HK-2 (cell line): ENCODE measurements around the gene GAL3ST2.
"Not testable (repeated sequence)": the region's sequence is repeated elsewhere in the genome, so short reads cannot be mapped to it uniquely, and the experiment has no call there.

Source experiments
- DNase-seq: peaks from one replicate; pipeline ENCODE4 v3.0.0-alpha.2; 2018; ENCODE audit not compliant: unreplicated experiment

Gene GAL3ST2

GRCh38 chr2:241820625-241821384 lies 44.2 kb downstream of the GAL3ST2 start:
- no peak for DNase-seq

- DNase-seq: no peak
These were observed 45.0 kb downstream of the GAL3ST2 start for GRCh38 chr2:241821460-241822263.

GRCh38 chr2:241822264-241822623 lies 45.6 kb downstream of the GAL3ST2 start:
- no peak for DNase-seq

- DNase-seq: not testable (repeated sequence)
These were observed 47.2 kb downstream of the GAL3ST2 start for GRCh38 chr2:241823531-241824437.

GRCh38 chr2:241827394-241827793 lies 50.8 kb downstream of the GAL3ST2 start:
- no peak for DNase-seq

- no peak for DNase-seq
These were observed 56.6 kb downstream of the GAL3ST2 start for GRCh38 chr2:241833101-241833663.

GRCh38 chr2:241833756-241834526 lies 57.3 kb downstream of the GAL3ST2 start:
- not testable (repeated sequence) for DNase-seq

- no peak for DNase-seq
These were observed 58.0 kb downstream of the GAL3ST2 start for GRCh38 chr2:241834527-241835210.

GRCh38 chr2:241835611-241836010 lies 59.0 kb downstream of the GAL3ST2 start:
- no peak for DNase-seq

GRCh38 chr2:241836292-241836691 lies 59.7 kb downstream of the GAL3ST2 start:
- no peak for DNase-seq

- no peak for DNase-seq
These were observed 60.8 kb downstream of the GAL3ST2 start for GRCh38 chr2:241837197-241837965.

- DNase-seq: no peak
These were observed 64.8 kb downstream of the GAL3ST2 start for GRCh38 chr2:241841181-241842066.

GRCh38 chr2:241842067-241842415 lies 65.4 kb downstream of the GAL3ST2 start:
- no peak for DNase-seq

GRCh38 chr2:241842620-241843211 lies 66.1 kb downstream of the GAL3ST2 start:
- no peak for DNase-seq

- DNase-seq: no peak
These were observed 66.9 kb downstream of the GAL3ST2 start for GRCh38 chr2:241843321-241844065.

GRCh38 chr2:241844066-241844728 lies 67.6 kb downstream of the GAL3ST2 start:
- DNase-seq: peak; percentile 41
